Fibroblast of skin of left biceps (primary cell): ENCODE data around the gene CIART.
"Not testable (repeated sequence)": the region's sequence is repeated elsewhere in the genome, so short reads cannot be mapped to it uniquely, and the experiment has no call there.

Experiments
- DNase-seq, 2 experiments: peaks; one replicate each; pipeline ENCODE4 v3.0.0-alpha.2; 2013; ENCODE audit warnings: low read depth in 2 of 2

The CIART gene, protein sequence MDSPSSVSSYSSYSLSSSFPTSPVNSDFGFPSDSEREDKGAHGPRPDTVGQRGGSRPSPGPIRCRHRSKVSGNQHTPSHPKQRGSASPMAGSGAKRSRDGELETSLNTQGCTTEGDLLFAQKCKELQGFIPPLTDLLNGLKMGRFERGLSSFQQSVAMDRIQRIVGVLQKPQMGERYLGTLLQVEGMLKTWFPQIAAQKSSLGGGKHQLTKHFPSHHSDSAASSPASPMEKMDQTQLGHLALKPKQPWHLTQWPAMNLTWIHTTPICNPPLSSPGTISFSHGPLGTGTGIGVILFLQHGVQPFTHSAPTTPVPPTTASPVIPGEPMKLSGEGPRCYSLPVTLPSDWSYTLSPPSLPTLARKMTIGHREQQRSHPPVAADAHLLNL

DNA sequence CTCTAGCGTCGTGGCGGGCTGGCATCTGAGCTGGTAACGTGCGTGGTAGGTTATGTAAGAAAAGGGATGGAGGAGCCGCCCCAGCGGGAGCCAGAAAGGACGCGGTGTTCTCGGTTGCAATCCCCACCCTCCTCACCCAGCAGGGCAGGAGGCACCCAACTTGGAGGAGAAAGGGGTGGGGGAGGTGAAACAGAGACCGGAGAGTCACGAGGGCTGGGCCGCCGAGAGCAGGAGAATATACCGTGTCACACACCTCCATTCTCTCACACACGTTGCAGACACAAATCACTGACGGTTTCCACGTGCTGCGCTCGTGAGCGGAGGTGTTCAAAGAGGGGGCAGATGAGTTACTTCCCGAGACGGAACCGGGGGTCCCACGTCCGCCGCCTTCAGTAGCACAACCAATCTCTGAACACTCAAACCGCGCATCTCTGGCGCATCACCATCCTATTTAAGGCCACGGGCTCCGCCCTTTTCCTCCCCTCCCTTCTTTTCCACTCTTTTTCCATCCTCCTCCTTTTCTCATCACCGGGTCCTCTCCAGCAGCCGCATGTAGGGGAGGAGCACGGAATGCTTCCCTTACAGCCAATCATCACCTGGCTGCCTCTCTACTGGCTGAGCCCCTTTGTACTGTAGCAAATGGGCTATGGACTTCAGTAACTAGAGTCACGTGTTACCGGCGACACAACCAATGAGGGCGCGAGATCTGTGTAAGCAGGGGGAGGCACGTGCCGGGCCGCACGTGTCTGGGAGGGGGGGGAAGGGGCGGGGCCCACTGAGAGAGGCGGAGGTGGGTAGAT lies at the start of gene CIART:
Gene CIART, plus strand, starts transcription at position 797 of the 800 bp plus-strand sequence. CDS start 714 bp downstream, outside the sequence.
- DNase-seq: peak; percentile 98 to 99

DNA sequence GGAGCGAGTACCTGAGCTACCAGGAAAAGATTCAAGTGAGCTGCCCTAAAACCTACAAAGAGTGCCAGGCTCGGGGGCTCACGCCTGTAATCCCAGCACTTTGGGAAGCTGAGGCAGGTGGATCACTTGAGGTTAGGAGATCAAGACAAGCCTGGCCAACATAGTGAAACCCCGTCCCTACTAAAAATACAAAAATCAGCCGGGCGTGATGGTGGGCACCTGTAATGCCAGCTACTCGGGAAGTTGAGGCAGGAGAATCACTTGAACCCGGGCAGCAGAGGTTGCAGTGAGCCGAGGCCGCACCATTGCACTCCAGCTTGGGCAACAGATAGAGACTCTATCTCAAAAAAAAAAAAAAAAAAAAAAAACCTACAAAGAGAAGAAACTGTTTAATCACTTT lies 49.4 kb upstream of the CIART start:
- not testable (repeated sequence) for DNase-seq

DNA sequence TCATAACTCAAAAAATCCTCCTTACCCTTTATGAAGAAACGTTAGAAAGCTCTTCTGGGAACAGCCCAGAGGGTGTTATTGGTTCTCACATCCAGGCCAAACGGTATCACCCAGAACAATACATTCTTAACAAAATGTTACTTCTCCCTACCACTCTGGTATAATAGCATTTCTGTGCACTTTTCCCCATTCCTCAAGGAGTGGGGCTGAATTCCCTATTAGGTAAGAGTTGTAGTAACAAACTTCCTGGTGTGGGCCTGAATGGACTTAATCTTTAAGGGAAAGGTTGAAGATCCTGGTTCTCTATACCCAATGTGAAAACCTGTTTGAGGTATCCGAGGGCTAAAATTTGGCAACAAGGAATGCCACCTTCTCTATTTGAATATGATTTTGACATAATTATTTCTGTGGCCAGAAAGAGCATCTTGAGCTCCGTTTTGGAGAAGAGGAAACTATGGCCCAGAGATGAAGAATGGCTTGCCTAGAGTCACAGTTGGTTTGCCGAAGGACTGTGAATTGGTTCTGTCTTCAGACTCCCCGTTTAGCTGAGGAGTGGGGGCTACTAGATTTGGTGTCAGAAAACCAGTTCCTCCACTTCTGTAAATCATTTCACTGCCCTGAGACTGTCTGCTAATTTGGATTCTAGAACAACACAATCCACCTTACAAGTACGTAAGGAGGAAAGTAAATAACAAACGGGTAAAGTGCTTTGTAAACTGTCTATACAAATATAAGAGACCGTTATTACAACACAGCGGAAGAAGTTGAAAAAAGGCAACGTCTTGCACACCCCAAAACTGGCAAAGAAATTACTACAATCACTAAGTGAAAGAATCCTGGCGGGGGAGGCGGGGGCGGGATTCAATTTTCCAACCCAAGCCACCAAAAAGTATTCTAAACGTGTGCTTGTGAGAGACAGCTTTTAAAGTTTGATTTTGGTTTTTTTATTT lies 48.7 kb upstream of the CIART start:
- no peak for DNase-seq

DNA sequence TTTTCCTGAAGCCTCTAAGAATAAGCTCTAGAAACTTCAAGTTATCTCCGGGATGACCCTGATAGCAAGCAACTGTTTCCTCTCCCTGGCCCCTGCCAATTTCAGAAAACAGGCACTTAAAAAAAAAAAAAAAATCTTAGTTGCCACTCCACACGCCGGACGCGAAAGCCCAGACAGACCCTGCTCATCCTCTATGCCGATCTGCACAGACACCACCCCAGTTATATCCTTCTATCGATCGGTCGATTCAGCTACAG lies 48.1 kb upstream of the CIART start:
- DNase-seq: no peak

DNA sequence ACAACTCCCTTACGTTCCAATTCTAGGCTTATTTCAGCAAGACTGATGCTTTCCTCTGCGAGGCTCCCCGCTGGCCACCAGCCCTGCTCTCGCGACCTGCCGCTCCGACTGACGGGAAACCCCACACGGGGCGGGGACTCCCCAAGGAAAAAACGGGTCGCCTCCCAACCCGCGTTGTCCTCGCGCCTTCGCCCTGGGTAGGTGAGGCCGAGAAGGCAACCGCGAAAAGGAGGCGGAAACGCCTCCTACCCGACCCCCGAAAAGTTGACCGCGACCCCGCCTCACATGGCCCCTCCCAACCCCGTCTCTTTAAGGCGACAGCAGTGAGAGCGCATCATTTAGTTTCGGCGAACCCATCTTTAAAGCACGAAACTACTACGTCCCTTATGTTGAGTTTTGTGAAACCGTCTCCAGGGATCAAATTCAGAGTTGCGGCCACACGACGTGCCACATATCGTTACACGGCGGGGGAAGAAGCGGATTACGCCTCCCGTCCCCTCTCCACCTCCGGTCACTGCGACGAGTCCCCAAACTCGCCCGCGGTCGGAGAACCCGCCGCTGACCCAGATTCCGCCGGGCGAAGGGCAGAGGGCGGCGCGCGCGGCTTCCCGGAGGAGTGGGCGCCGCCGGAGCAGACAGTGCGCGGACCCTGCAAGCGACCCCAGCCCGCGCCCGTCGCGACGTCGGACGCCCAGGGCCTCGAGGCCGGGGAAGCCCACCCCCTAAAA lies 47.6 kb upstream of the CIART start:
- DNase-seq: peak in 1 of 2 experiments; percentile 22

- no peak for DNase-seq
Measured at GRCh38 chr1:150235294-150235851, 47.0 kb upstream of the CIART start.

GRCh38 chr1:150235852-150236613 lies 46.3 kb upstream of the CIART start, which contains the start of gene ANP32E:
Gene ANP32E (minus strand): TSS chr1:150236112. CDS start chr1:150235786, 326 bp downstream.
- DNase-seq: peak; percentile 99

DNA sequence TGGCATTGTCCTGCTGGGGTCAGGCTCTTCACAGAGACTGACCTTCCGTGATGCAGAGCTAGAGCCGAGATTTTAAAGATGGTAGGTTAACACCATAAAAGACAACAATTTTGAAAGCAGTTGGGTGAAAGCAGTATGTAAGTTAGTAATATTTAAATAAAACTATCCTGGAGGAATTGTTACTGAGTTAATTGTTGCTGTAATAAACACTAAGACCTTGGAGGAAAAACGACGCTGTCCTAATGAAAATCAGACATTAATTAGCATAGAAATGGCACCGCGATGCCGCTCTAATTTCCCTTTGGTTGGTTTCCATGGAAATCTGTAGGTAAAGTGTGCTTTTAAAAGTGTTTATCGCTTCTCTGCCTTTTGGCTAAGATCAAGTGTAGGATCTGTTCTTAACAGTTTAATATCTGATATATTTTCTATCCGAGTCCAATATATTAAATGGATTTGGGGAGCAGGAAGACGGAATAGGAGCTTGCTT lies 45.7 kb upstream of the CIART start:
- no peak for DNase-seq

DNA sequence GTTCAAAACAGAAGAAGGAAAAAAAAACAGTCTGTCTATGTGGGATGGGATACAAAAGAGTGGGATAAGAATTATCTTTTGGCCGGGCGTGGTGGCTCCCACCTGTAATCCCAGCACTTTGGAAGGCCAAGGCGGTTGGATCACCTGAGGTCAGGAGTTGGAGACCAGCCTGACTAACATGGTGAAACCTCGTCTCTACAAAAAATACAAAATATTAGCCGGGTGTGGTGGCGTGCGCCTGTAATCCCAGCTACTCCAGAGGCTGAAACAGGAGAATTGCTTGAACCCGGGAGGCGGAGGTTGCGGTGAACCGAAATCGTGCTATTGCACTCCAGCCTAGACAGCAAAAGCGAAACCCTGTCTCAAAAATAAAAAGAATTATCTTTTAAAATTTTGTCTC lies 45.2 kb upstream of the CIART start:
- DNase-seq: not testable (repeated sequence)

DNA sequence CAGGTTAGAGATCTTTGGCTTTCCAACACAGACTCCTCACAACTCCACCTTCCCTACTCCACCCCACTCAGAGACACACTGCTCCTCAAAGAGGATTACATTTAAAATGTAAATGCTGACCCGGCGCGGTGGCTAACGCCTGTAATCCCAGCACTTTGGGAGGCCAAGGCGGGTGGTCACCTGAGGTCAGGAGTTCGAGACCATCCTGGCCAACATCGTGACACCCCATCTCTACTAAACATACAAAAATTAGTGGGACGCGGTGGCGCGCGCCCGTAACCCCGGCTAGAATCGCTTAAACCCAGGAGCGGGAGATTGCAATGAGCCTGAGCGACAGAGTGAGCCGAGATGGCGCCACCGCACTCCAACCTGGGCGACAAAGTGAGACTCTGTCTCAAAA lies 44.6 kb upstream of the CIART start:
- DNase-seq: no peak

GRCh38 chr1:150243003-150243402 lies 39.4 kb upstream of the CIART start:
- no peak for DNase-seq

- no peak for DNase-seq
Measured at GRCh38 chr1:150249936-150250335, 32.4 kb upstream of the CIART start.

DNA sequence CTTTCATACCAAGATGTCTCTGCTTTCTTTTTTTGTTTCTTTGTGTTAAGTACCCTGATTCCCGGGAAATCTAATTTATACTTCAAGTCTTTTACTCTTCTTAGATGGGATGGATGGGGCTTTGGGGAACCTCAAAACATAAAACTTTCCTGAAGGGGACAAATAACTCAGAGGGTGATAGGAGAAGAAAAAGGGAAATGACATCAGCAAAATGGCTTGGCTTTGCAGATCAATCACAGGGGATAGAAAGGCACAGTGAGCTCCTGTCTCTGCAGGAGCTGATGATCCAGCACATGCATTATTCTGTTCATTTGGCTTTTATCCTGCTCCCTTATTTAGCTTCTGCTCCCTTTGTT lies 26.2 kb upstream of the CIART start:
- no peak for DNase-seq

GRCh38 chr1:150256554-150257341 lies 25.6 kb upstream of the CIART start:
- no peak for DNase-seq

- DNase-seq: no peak
Measured at GRCh38 chr1:150257624-150258585, 24.4 kb upstream of the CIART start, which contains the start of gene CA14. Gene CA14 (plus strand): TSS chr1:150257774. CDS start chr1:150258129, 355 bp downstream.

- DNase-seq: no peak
Measured at GRCh38 chr1:150259217-150259616, 23.1 kb upstream of the CIART start.

DNA sequence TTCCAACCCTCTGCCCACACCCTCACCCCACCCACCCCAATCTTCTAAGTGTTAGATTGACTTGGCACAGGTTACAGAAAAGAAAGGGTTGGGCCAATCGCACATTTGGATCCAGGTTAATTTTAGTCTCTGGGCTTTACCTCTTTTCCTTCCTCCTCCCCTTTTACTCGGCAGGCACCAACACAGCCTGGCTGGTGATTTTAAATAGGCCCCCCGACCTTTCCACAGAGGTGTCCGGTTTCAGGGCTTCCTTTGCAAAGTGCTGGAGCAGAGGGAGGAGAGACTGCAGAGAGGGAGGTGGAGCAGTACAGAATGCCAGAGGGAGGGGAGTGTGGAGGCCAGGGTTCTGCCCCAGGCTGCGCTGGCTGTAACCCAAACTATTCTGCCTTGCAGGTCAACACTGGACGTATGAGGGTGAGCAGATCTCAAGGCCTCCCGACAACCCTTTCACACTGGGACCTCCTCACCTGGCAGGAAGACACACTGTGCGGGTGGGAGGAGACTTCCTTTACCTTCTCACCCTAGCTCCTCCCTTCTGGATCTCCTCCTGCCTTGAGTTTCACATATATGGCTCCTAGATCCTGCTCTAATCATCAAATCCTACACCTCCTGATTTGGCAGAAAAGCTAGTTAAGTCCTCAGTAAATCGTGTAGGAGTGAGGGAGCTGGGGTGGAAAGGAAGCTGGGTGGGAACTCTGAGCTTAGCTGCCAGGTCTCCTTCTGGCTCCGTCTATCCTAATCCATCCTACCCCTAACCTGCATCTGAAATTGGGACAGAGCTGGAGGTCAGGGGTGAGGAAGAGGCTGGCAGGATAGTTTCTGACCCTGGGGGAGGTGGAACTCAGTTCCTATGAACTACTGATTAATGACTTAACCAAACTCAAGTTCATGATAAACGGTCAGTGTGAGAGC lies 22.3 kb upstream of the CIART start:
- DNase-seq: no peak
